ENCODE data around the gene HOXA2. TPM values are rescaled to one million over a fixed set of nuclear protein-coding genes. Genes with fewer than 3 reads are reported as not detected.

HOXA2 gene
- total and polyA plus RNA-seq, 2 of the 8 experiments (the other 6 are each of a cell fraction or from before 2014, with no cell fraction given): not detected

DNA sequence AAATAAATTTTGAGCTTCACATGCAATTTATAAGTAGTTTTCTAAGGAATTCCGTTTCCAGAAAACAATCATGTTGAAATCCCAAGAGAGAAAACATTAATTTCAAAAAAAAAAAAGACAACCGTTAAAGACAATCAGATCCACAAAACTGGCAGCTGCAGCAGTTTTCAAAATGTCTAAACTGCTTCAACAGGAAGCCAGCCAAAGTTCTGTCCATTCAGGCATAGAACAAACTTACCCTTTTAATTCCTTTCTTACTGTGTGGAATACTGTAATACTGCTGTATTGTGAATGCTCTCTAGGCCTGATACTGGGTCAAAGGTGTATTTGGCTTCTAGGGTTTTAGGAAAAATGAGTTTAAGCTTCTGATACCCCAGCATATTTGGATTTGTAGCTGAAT is 38.3 kb downstream of the HOXA2 start:
- H3K27ac ChIP-seq (ENCODE audit: low read depth, low read length): no peak overlapping the region
- H3K79me2 ChIP-seq (ENCODE audit: control insufficient read depth in 1 of 2, insufficient read depth in 2 of 2, low read length in 2 of 2): no peaks in the 10 kb centered on the region
- no peak overlapping the region for H2AK5ac ChIP-seq (ENCODE audit: low read depth, low read length)
- no peak overlapping the region for H3K18ac ChIP-seq (ENCODE audit: extremely low read depth, low read length)
- H4K8ac ChIP-seq (ENCODE audit: extremely low read depth, insufficient read depth, low read length): no peak overlapping the region
- CTCF ChIA-PET (ENCODE audit: partially characterized antibody): interaction anchor here (0.7 to 2.3 kb wide), 4 partner anchors 13 to 16 kb away, joined by 3 to 8 read pairs (median 6); no protein-coding TSS in a partner anchor
- no peaks in the 10 kb centered on the region for H3K4me1 ChIP-seq (replicated peaks in 1 of 4; ENCODE audit: control insufficient read depth in 3 of 4, insufficient read depth in 4 of 4, low read length in 3 of 4)
- H3K4me3 ChIP-seq (ENCODE audit: extremely low read depth in 1 of 4, insufficient read depth in 2 of 4, low read depth in 3 of 4, low read length in 4 of 4): no peak overlapping the region
- POLR2A ChIA-PET (ENCODE audit: partially characterized antibody): no interaction called here
- DNase-seq (ENCODE audit: low read depth in 1 of 2, low spot score in 2 of 2) (no peak), FAIRE-seq (no peak)
- no peaks in the 10 kb centered on the region for H3K79me1 ChIP-seq (ENCODE audit: low read depth, low read length)
- H4K91ac ChIP-seq (replicated peaks; ENCODE audit: insufficient read length, low read length): no peak overlapping the region
- no peak overlapping the region for H2BK120ac ChIP-seq (replicated peaks; ENCODE audit: low read depth, low read length)
- H4K5ac ChIP-seq (ENCODE audit: insufficient read length, low read depth, low read length): no peak overlapping the region
- no peak overlapping the region for H3K56ac ChIP-seq (replicated peaks; ENCODE audit: insufficient read length, low read depth, low read length)
- H3K9me3 ChIP-seq (ENCODE audit: insufficient read depth in 2 of 2, low read depth in 1 of 2, low read length in 1 of 2): no peaks in the 10 kb centered on the region
- no peak overlapping the region for H3K14ac ChIP-seq (ENCODE audit: insufficient read length)
- H2BK15ac ChIP-seq (ENCODE audit: low read length): no peak overlapping the region
- H3K23me2 ChIP-seq (ENCODE audit: low read depth, low read length): no peaks in the 10 kb centered on the region
- no peak overlapping the region for H3K4ac ChIP-seq (replicated peaks; ENCODE audit: insufficient read length, low read depth, low read length)
- no peak overlapping the region for H2BK20ac ChIP-seq (ENCODE audit: low read length)
- no peak overlapping the region for H2BK5ac ChIP-seq (ENCODE audit: low read depth, low read length)
- H3K27me3 ChIP-seq (replicated peaks in 1 of 4; ENCODE audit: control insufficient read depth in 3 of 4, extremely low read depth in 1 of 4, insufficient read depth in 3 of 4, low read length in 3 of 4): no peaks in the 10 kb centered on the region
- no peaks in the 10 kb centered on the region for H3K36me3 ChIP-seq (ENCODE audit: control insufficient read depth in 2 of 4, insufficient read depth in 4 of 4, low read length in 3 of 4)
- no peak overlapping the region for H3K4me2 ChIP-seq (ENCODE audit: insufficient read depth in 1 of 2, low read depth in 2 of 2, low read length in 2 of 2)
- no peaks in the 10 kb centered on the region for H4K20me1 ChIP-seq (replicated peaks in 1 of 2; ENCODE audit: control insufficient read depth in 1 of 2, insufficient read depth in 2 of 2, low read length in 2 of 2)
- H3K9ac ChIP-seq (replicated peaks in 1 of 4; ENCODE audit: extremely low read depth in 1 of 4, low read depth in 3 of 4, low read length in 3 of 4): no peak overlapping the region
- no peak overlapping the region for H3K23ac ChIP-seq (ENCODE audit: insufficient read length)
- H2BK12ac ChIP-seq (ENCODE audit: low read depth, low read length): no peak overlapping the region
- WGBS, 2 experiments (ENCODE audit: extremely low coverage in 1 of 2, insufficient coverage in 1 of 2, insufficient read length in 1 of 2, insufficient replicate concordance in 2 of 2, low coverage in 1 of 2, low lambda C conversion rate in 2 of 2, missing lambda C conversion rate in 1 of 2): 89% methylated on average over 2 of the region's 2 CpGs; no CpG with 5 or more reads in 1 of the 2 experiments
- no peak overlapping the region for H2AFZ ChIP-seq (ENCODE audit: low read length)
- TF ChIP-seq TAF7 (optimal IDR thresholded peaks at IDR 0.05; ENCODE audit: borderline replicate concordance, low read depth, low read length): no peak
- no peak for TF ChIP-seq KDM5A (IDR thresholded peaks at IDR 0.05; ENCODE audit: low read length)
- no peak for TF ChIP-seq ZNF274 (IDR thresholded peaks at IDR 0.05; ENCODE audit: borderline replicate concordance, extremely low read depth, low read length)
- TF ChIP-seq HDAC2 (IDR thresholded peaks at IDR 0.05; ENCODE audit: borderline replicate concordance in 1 of 2, low read depth in 2 of 2, low read length in 2 of 2): no peak
- TF ChIP-seq PHF8 (conservative IDR thresholded peaks at IDR 0.05; ENCODE audit: low read depth, low read length): no peak
- no peak for TF ChIP-seq BRCA1 (IDR thresholded peaks at IDR 0.05; ENCODE audit: low read depth, low read length)
- no peak for TF ChIP-seq GTF2F1 (IDR thresholded peaks at IDR 0.05; ENCODE audit: borderline replicate concordance, low read depth, low read length)
- TF ChIP-seq SUZ12 (IDR thresholded peaks at IDR 0.05; ENCODE audit: low read length): no peak
